ENCODE data around the gene GNGT2. TPM values are rescaled to one million over a fixed set of nuclear protein-coding genes. Genes with fewer than 3 reads are reported as not detected.

GNGT2 gene
- polyA plus RNA-seq, 1 donor (not counting 4 experiments of a cell fraction or from before 2014, with no cell fraction given): not detected

GRCh38 chr17:49239963-49240362, 29.6 kb upstream of the GNGT2 start:
- dilution Hi-C loops (cut with MboI; ENCODE audit: extremely low pct_ligation_motif_present, low sequenced_read_pairs): loop anchor here (10.0 kb wide), 1 partner anchor 55 kb away; no protein-coding TSS in a partner anchor
- H3K9ac ChIP-seq (ENCODE audit: control insufficient read depth, extremely low read depth, insufficient read depth, low read length): no peak overlapping the region
- TF ChIP-seq EZH2 (IDR thresholded peaks at IDR 0.05; ENCODE audit: low read length): no peak
- no peak for TF ChIP-seq CTCF (optimal IDR thresholded peaks at IDR 0.05 in 1 of 3, IDR thresholded peaks at IDR 0.05 in 1 of 3, conservative IDR thresholded peaks at IDR 0.05 in 1 of 3; ENCODE audit: extremely low read depth in 1 of 3, insufficient read depth in 2 of 3, low read length in 3 of 3)
- no peak overlapping the region for H3K4me3 ChIP-seq (ENCODE audit: control insufficient read depth in 2 of 3, extremely low read depth in 1 of 3, insufficient read depth in 2 of 3, low read depth in 1 of 3, low read length in 3 of 3)
- DNase-seq (ENCODE audit: low read depth, low spot score): no peak
- no peaks in the 10 kb centered on the region for H3K36me3 ChIP-seq (ENCODE audit: control insufficient read depth in 2 of 2, extremely low read depth in 1 of 2, insufficient read depth in 2 of 2, low read length in 2 of 2)
- no peak overlapping the region for H3K4me2 ChIP-seq (ENCODE audit: control insufficient read depth, extremely low read depth, insufficient read depth, low read depth, low read length)
- no peaks in the 10 kb centered on the region for H3K9me1 ChIP-seq (ENCODE audit: control insufficient read depth, extremely low read depth, insufficient read depth, low read length)
- no peaks in the 10 kb centered on the region for H4K20me1 ChIP-seq (ENCODE audit: control insufficient read depth, extremely low read depth, insufficient read depth, low read length)
- H3K4me1 ChIP-seq (ENCODE audit: control insufficient read depth, extremely low read depth, insufficient read depth, low read length): no peaks in the 10 kb centered on the region
- no peak for FAIRE-seq
- H3K9me3 ChIP-seq (ENCODE audit: control insufficient read depth, low read depth, low read length): no peaks in the 10 kb centered on the region
- no peak overlapping the region for H2AFZ ChIP-seq (ENCODE audit: control insufficient read depth, low read length)
- no peak overlapping the region for H3K27ac ChIP-seq (ENCODE audit: control insufficient read depth, insufficient read depth, low read length)
- H3K27me3 ChIP-seq (ENCODE audit: control insufficient read depth, extremely low read depth, insufficient read depth, low read length): no peaks in the 10 kb centered on the region
- no peaks in the 10 kb centered on the region for H3K79me2 ChIP-seq (ENCODE audit: control insufficient read depth, insufficient read depth, low read length)

- H3K4me3 ChIP-seq (ENCODE audit: control insufficient read depth in 2 of 3, extremely low read depth in 1 of 3, insufficient read depth in 2 of 3, low read depth in 1 of 3, low read length in 3 of 3): no peak overlapping the region
- H3K4me2 ChIP-seq (ENCODE audit: control insufficient read depth, extremely low read depth, insufficient read depth, low read depth, low read length): no peak overlapping the region
- H3K27me3 ChIP-seq (ENCODE audit: control insufficient read depth, extremely low read depth, insufficient read depth, low read length): peaks cover 11% of the 10 kb centered on the region
- no peaks in the 10 kb centered on the region for H3K9me1 ChIP-seq (ENCODE audit: control insufficient read depth, extremely low read depth, insufficient read depth, low read length)
- DNase-seq (ENCODE audit: low read depth, low spot score) (no peak), FAIRE-seq (no peak)
- dilution Hi-C loops (cut with MboI; ENCODE audit: extremely low pct_ligation_motif_present, low sequenced_read_pairs): loop anchor here (10.0 kb wide), 1 partner anchor 59 kb away; no protein-coding TSS in a partner anchor
- TF ChIP-seq EZH2 (IDR thresholded peaks at IDR 0.05; ENCODE audit: low read length) (no peak), CTCF (optimal IDR thresholded peaks at IDR 0.05 in 1 of 3, IDR thresholded peaks at IDR 0.05 in 1 of 3, conservative IDR thresholded peaks at IDR 0.05 in 1 of 3; ENCODE audit: extremely low read depth in 1 of 3, insufficient read depth in 2 of 3, low read length in 3 of 3) (no peak)
- H3K9me3 ChIP-seq (ENCODE audit: control insufficient read depth, low read depth, low read length): no peaks in the 10 kb centered on the region
- no peaks in the 10 kb centered on the region for H3K79me2 ChIP-seq (ENCODE audit: control insufficient read depth, insufficient read depth, low read length)
- no peaks in the 10 kb centered on the region for H4K20me1 ChIP-seq (ENCODE audit: control insufficient read depth, extremely low read depth, insufficient read depth, low read length)
- no peaks in the 10 kb centered on the region for H3K36me3 ChIP-seq (ENCODE audit: control insufficient read depth in 2 of 2, extremely low read depth in 1 of 2, insufficient read depth in 2 of 2, low read length in 2 of 2)
- H2AFZ ChIP-seq (ENCODE audit: control insufficient read depth, low read length): no peak overlapping the region
- peaks cover 2% of the 10 kb centered on the region for H3K4me1 ChIP-seq (ENCODE audit: control insufficient read depth, extremely low read depth, insufficient read depth, low read length)
- H3K27ac ChIP-seq (ENCODE audit: control insufficient read depth, insufficient read depth, low read length): no peak overlapping the region
- no peak overlapping the region for H3K9ac ChIP-seq (ENCODE audit: control insufficient read depth, extremely low read depth, insufficient read depth, low read length)
Measured at GRCh38 chr17:49235896-49236295, 25.5 kb upstream of the GNGT2 start.
